Measurements from ENCODE around the gene KLHDC4. TPM values are rescaled to one million over a fixed set of nuclear protein-coding genes. Genes with fewer than 3 reads are reported as not detected.
"Not testable (repeated sequence)": the region's sequence is repeated elsewhere in the genome, so short reads cannot be mapped to it uniquely, and the experiment has no call there.

The KLHDC4 gene
- 76.1 and 91.0 TPM in 2 replicates for total RNA-seq

DNA sequence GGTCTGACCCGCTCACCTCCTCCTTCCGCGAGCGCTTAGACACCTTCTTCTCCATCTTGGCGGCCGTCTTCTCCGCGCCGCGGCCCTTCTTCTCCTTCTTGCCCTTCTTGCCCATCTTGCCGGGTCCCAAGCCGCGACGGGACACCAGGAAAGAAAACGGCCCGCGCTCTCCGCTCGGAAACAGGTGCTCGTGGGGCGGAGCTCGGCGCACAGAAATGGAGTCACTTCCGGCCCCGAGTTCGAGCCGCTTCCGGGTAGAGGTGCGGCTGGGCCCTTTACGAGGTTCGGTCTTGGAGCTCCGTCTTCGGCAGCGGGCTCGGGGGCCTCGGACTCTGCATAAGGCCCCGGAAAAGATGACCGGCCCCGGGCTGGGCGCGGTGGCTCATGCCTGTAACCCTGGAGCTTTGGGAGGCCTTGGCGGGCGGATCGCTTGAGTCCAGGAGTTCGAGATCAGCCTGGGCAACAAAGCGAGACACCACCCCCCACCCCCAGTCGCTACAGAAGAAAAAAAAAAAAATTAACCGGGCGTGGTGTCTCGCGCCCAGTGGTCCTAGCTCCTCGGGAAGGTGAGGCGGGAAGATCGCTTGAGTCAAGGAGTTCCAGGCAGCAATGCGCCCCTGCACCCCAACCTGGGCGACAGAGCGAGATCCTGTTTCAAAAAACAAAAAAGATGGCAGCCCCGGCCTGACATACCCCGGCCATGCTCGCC lies at the start of gene KLHDC4:
Gene KLHDC4 (minus strand): TSS at position 211 of the 709 bp plus-strand sequence. CDS start 96 bp downstream, at position 115.
- H3K27me3 Mint-ChIP-seq, result no peaks in the 10 kb centered on the region
- H3K4me1 Mint-ChIP-seq, result peaks cover 32% of the 10 kb centered on the region
- H3K36me3 Mint-ChIP-seq (ENCODE audit: low read depth), result peaks cover 29% of the 10 kb centered on the region
- peak within 1 kb of the TSS; percentile 96 for H3K27ac Mint-ChIP-seq
- no peaks in the 10 kb centered on the region for H3K9me3 Mint-ChIP-seq
- intact Hi-C loops (cut with micrococcal nuclease), result loop anchor here (2.0 to 5.0 kb wide), 2 partner anchors 214 to 377 kb away; no protein-coding TSS in a partner anchor
- H3K4me3 Mint-ChIP-seq, result peak within 1 kb of the TSS; percentile 98
- peak; percentile 97 for DNase-seq

DNA sequence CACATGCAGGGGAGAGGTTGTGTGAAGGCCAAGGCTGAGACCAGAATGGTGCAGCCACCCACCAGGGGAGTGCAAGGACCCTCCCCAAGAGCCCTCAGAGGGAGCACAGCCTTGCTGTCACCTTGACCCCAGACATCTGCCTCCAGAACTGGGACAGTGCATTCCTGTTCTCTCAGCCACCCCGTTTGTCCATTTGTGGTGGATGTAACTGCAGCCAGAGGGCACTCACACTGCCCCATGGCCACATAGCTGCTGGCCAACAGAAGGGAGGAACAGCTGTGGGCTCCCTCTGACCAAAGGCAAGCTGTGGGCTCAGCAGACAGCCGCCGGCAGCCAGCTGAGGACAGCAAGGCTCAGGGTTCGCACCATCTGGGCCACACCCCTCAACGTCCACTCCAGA lies 49.8 kb upstream of the KLHDC4 start:
- DNase-seq, result no peak
- no peak overlapping the region for H3K27ac Mint-ChIP-seq
- H3K4me3 Mint-ChIP-seq, result no peak overlapping the region
- H3K36me3 Mint-ChIP-seq (ENCODE audit: low read depth), result peaks cover 4% of the 10 kb centered on the region
- H3K9me3 Mint-ChIP-seq, result no peaks in the 10 kb centered on the region
- peaks cover 5% of the 10 kb centered on the region for H3K4me1 Mint-ChIP-seq
- intact Hi-C loops (cut with micrococcal nuclease), result no loop called here
- peaks cover 2% of the 10 kb centered on the region for H3K27me3 Mint-ChIP-seq

DNA sequence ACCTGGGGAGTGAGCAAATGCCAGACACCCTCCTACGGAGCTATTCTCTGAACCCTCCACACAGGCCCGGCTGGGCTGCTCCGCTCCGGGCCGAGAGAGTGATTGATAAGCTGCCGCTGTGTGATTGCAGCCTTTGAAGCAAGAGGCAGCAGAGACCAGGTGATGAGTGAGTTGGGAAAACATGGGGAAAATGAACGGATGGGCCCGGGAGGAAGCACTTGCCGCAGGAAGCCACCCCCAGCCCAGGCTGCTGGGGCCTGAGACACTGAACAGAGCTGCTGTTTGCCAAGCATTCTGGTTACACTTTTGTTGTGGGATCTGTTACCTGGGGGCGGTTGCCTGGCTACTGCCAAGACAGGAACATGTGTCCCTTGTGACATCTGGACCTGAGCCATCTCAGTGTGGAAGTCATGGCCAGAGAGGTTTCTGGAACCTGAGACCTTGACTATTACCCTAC lies 46.4 kb upstream of the KLHDC4 start:
- no peaks in the 10 kb centered on the region for H3K9me3 Mint-ChIP-seq
- H3K36me3 Mint-ChIP-seq (ENCODE audit: low read depth), result no peaks in the 10 kb centered on the region

DNA sequence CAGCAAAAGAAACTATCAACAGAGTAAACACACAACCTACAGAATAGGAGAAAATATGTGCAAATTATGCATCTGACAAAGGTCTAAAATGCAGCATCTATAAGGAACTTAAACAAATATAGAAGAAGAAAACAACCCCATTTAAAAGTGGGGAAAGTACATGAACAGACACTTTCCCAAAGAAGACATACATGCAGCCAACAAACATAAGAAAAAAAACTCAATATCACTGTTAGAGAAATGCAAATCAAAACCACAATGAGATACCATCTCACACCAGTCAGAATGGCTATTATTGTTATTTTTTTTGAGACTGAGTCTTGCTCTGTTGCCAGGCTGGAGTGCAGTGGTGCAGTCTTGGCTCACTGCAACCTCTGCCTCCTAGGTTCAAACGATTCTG lies 45.7 kb upstream of the KLHDC4 start:
- H3K27me3 Mint-ChIP-seq; H3K36me3 Mint-ChIP-seq (ENCODE audit: low read depth); H3K27ac Mint-ChIP-seq; H3K9me3 Mint-ChIP-seq; H3K4me3 Mint-ChIP-seq; DNase-seq; intact Hi-C loops (cut with micrococcal nuclease): not testable (repeated sequence)
- peaks cover 28% of the 10 kb centered on the region for H3K4me1 Mint-ChIP-seq

More for the DNA sequence above, 46.4 kb upstream of the KLHDC4 start:
- Mint-ChIP-seq H3K27me3 (peaks cover 2% of the 10 kb centered on the region), H3K4me1 (peaks cover 20% of the 10 kb centered on the region), H3K4me3 (no peak overlapping the region), H3K27ac (no peak overlapping the region)
- intact Hi-C loops (cut with micrococcal nuclease), result no loop called here
- DNase-seq, result no peak

DNA sequence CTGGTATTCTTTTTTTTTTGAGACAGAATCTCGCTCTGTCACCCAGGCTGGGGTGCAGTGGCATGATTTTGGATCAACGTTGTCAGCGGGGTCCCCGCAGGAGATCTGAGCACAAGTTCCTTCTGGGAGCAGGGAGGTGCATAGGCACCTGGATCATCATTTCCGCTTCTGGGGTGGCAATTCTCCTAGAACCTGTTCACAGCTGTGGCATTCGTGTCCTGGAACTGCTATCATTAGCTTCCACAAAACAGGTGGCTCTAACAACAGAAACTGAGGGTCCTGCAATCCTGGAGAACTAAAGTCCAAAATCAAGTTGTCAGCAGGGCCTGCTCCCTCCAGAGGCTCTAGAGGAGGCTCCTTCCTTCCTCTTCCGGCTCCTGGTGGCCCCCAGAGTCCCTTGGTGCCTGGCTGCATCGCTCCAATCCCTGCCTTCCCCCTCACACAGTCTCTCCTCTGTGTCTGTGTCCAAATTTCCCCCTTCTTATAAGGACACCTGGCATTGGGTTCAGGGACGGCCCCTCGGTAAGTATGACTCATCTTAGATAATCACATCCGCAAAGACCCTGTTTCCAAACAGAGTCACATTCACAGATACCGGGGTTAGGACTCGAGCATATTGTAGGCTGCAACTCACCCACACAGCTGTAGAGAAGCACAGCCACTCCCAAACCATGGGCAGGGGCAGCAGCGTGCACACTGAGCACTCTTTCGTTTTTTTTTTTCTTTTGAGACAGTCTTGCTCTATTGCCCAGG lies 43.5 kb upstream of the KLHDC4 start:
- Mint-ChIP-seq H3K4me3 (no peak overlapping the region), H3K9me3 (no peaks in the 10 kb centered on the region), H3K36me3 (ENCODE audit: low read depth) (no peaks in the 10 kb centered on the region), H3K4me1 (peaks cover 32% of the 10 kb centered on the region), H3K27me3 (peaks cover 2% of the 10 kb centered on the region), H3K27ac (no peak overlapping the region)
- intact Hi-C loops (cut with micrococcal nuclease), result no loop called here
- DNase-seq, result no peak

DNA sequence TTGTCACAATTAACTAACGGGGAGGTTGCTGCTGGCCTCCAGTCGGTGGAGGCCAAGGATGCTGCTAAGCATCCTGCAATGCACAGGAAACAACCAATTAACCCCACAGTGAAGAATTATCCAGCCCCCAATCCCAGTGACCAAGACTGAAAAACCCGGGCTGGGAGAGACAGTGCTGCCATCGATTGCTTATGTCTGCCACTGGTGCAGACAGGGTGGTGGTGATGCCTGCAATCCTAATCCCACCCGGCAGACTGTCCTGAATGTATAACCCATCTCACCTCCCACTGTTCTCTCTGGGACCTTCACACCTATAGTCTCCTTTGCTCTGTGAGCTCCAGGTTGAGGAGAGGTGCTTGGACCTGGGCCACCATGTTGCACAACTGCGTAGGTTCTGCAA lies 42.3 kb upstream of the KLHDC4 start:
- no peaks in the 10 kb centered on the region for H3K9me3 Mint-ChIP-seq
- H3K27ac Mint-ChIP-seq, result no peak overlapping the region
- no peak overlapping the region for H3K4me3 Mint-ChIP-seq
- DNase-seq, result no peak
- intact Hi-C loops (cut with micrococcal nuclease), result no loop called here
- H3K27me3 Mint-ChIP-seq, result peaks cover 2% of the 10 kb centered on the region
- peaks cover 32% of the 10 kb centered on the region for H3K4me1 Mint-ChIP-seq
- H3K36me3 Mint-ChIP-seq (ENCODE audit: low read depth), result no peaks in the 10 kb centered on the region

DNA sequence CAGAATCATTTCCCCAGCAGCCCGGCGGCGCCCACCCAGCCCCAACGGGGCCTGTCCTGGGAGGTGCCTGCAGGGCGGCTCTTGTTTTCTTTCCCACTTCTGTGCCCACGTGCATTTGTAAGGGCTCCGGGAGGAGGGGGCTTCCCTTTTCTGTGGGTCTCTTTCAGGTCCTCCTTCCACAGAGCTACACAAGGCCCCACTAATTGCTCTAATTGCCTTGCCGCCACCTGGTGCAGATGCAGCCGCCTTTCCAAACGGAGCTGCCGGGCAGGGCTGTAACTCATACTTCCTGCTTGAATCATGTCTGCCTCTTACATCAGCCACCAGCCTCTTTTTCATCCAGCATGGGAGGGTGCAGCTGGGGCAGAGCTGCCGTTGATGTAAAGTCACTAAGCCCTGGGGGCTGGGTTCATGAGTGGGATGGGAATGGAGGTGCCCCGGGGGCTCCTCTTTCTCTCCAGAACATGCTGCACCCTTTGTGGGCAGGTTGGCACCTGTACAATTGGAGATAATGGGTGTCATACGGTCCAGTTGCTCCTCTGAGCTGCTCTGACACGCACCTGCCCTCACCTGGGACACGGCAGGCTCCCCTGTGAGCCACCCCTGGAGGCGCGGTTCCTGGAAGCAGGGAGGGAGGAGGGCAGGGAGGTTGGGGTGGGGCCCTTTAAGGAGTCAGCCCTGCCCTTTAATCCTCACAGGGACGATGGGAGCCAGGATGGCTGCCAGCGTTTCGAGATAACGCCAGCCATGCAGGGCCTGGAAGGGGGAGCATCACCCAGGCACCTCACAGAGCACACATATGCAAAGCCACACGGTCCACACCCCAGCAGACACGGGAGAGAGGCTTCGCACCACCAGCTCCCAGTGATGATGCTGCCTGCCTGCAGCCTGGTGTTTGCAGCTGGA lies 41.1 kb upstream of the KLHDC4 start:
- H3K4me3 Mint-ChIP-seq, result peak overlapping the region; percentile 85
- H3K27ac Mint-ChIP-seq, result peak overlapping the region; percentile 96
- peaks cover 2% of the 10 kb centered on the region for H3K27me3 Mint-ChIP-seq
- DNase-seq, result peak; percentile 86
- H3K4me1 Mint-ChIP-seq, result peaks cover 32% of the 10 kb centered on the region
- no peaks in the 10 kb centered on the region for H3K9me3 Mint-ChIP-seq
- H3K36me3 Mint-ChIP-seq (ENCODE audit: low read depth), result no peaks in the 10 kb centered on the region
- intact Hi-C loops (cut with micrococcal nuclease), result loop anchor here (1.0 to 2.0 kb wide), 3 partner anchors 22 to 64 kb away; no protein-coding TSS in a partner anchor

DNA sequence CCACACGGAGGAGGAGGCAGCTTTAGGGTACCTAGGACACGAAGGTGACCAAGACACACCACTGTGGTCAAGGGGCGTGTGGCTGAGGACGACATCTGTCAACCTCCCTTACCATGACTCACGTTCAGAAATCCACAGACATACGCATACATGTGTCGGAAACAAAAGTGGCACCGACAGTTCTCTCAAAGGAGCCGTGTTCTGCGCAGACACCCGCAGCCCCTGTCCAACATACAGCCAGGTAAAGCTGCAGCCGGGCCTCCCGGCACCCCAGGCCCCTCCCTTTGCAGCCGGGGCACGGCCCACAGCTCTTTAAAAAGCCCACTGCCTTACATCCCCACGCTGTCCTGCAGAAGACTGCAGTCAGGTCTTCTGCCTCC lies 40.5 kb upstream of the KLHDC4 start:
- peak overlapping the region; percentile 85 for H3K4me3 Mint-ChIP-seq
- H3K9me3 Mint-ChIP-seq, result no peaks in the 10 kb centered on the region

DNA sequence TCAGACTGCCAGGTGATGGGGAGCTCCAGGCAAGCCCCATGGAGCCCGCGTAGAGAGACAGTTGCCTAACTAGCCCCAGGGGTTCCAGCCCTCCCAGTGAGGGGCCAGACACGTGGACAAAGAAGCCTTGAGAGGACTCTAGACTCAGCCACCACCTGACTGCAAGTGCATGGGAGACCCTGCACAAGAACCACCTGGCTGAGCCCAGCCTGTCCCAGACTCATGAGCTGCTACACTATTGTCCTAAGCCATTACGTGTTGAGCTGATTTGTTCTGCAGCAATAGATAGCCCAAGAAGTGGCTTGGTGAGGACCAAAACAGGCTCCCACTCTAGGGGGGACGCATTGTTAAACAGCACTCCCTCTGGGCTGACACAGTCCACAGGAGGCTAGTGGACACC lies 37.6 kb upstream of the KLHDC4 start:
- no peak overlapping the region for H3K4me3 Mint-ChIP-seq
- no peaks in the 10 kb centered on the region for H3K36me3 Mint-ChIP-seq (ENCODE audit: low read depth)
- intact Hi-C loops (cut with micrococcal nuclease), result no loop called here
- H3K4me1 Mint-ChIP-seq, result peaks cover 18% of the 10 kb centered on the region
- H3K9me3 Mint-ChIP-seq, result no peaks in the 10 kb centered on the region
- H3K27ac Mint-ChIP-seq, result no peak overlapping the region
- DNase-seq, result no peak
- H3K27me3 Mint-ChIP-seq, result no peaks in the 10 kb centered on the region

More for the DNA sequence above, 40.5 kb upstream of the KLHDC4 start:
- intact Hi-C loops (cut with micrococcal nuclease), result loop anchor here (1.0 to 2.0 kb wide), 3 partner anchors 23 to 65 kb away; no protein-coding TSS in a partner anchor
- Mint-ChIP-seq H3K27me3 (peaks cover 2% of the 10 kb centered on the region), H3K4me1 (peaks cover 30% of the 10 kb centered on the region), H3K27ac (peak overlapping the region; percentile 96), H3K36me3 (ENCODE audit: low read depth) (no peaks in the 10 kb centered on the region)
- no peak for DNase-seq

DNA sequence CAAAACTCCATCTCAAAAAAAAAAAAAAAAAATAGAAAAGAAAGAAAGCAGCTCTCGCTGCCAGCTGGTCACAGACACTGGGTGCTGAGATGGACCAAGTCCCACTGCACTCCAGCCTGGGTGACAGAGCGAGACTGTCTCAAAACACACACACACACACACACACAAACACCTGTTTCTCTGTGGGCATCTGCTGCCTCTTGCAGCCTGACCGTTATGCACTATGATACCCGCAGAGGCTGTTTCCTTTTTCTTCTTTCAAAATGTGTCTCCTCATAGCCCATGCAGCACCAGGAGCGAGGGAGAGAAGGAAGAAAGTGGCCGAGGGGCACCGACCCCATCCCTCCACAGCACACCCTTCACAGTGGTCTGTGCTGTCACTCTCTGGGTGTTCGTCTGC lies 36.9 kb upstream of the KLHDC4 start:
- Mint-ChIP-seq H3K9me3 (no peaks in the 10 kb centered on the region), H3K36me3 (ENCODE audit: low read depth) (no peaks in the 10 kb centered on the region), H3K27me3 (no peaks in the 10 kb centered on the region), H3K27ac (no peak overlapping the region), H3K4me3 (no peak overlapping the region), H3K4me1 (peaks cover 16% of the 10 kb centered on the region)
- intact Hi-C loops (cut with micrococcal nuclease), result no loop called here
- no peak for DNase-seq

DNA sequence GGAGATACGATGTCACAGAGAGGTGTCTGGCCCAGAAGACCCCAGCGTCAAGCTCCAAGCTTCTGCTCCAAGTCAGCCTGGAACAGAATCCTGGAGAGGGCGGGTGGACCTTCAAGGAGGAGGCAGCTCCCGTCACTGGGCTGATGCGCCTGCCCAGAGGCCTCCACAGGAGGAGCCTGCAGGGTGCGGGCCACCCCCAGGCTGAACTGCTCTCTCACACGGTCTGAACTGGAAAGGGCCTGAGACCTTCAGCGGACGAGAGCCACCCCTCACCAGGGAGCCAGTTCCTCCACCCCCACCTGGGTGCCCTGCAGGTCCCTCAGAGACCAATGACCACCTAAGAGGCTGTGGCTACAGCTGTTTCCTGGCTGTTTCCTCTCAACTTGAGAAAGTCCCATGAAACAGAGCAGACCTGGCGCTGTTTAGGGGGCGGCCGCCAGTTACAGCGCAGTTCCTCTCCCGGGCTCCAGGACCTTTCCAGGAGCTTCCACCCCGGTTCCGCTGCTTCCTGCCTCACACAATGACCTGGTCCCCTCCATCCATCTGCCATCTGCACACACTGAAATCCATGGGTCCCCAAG lies 36.0 kb upstream of the KLHDC4 start:
- intact Hi-C loops (cut with micrococcal nuclease), result no loop called here
- H3K9me3 Mint-ChIP-seq, result no peaks in the 10 kb centered on the region
- H3K4me1 Mint-ChIP-seq, result peaks cover 8% of the 10 kb centered on the region
- no peak for DNase-seq
- no peaks in the 10 kb centered on the region for H3K27me3 Mint-ChIP-seq
- H3K4me3 Mint-ChIP-seq, result no peak overlapping the region
- no peaks in the 10 kb centered on the region for H3K36me3 Mint-ChIP-seq (ENCODE audit: low read depth)
- no peak overlapping the region for H3K27ac Mint-ChIP-seq

DNA sequence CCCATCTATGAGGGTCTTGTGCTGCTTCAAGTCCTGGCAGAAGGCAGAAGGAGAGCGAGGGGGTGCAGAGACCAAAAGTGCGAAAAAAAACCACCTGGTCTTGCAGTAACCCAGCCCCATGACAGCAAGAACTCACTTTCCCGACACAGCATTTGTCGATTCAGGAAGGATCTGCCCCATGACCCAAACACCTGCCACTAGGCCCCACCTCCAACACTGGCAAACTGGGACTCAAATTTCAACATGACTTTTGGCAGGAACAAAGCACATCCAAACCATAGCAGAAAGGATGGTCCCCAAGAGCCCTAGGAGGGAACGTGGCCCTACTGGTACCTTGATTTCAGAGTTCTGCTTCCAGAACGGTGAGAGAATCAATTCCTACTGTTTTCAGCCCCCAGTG lies 34.7 kb upstream of the KLHDC4 start:
- Mint-ChIP-seq H3K27ac (no peak overlapping the region), H3K4me1 (no peaks in the 10 kb centered on the region), H3K4me3 (no peak overlapping the region), H3K27me3 (no peaks in the 10 kb centered on the region), H3K36me3 (ENCODE audit: low read depth) (no peaks in the 10 kb centered on the region), H3K9me3 (no peaks in the 10 kb centered on the region)
- no peak for DNase-seq
- intact Hi-C loops (cut with micrococcal nuclease), result no loop called here

DNA sequence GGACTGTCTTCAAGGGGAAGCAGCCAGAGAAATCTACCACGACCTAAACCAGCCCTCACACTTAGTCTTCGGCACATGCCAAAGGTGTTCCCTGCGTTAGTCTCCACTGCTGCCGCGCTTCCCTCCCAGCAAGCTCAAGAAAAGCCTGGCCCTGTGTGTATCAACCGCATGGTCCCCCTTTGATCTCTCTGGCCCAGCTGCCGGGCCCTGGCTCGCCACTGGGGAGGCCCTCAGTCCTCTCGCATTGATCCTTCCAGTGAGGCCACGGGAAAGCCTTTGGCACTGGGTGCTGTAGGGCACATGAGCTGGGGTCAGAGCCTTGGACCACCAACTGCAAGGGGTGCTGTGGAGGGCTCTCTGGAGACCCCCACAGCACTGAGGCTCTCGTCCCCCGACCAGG lies 29.6 kb upstream of the KLHDC4 start:
- DNase-seq, result no peak
- Mint-ChIP-seq H3K36me3 (ENCODE audit: low read depth) (no peaks in the 10 kb centered on the region), H3K27ac (no peak overlapping the region), H3K4me1 (no peaks in the 10 kb centered on the region), H3K4me3 (no peak overlapping the region), H3K9me3 (no peaks in the 10 kb centered on the region), H3K27me3 (no peaks in the 10 kb centered on the region)
- intact Hi-C loops (cut with micrococcal nuclease), result no loop called here

Data from activated CD4-positive, alpha-beta T cell treated with anti-CD3 and anti-CD28 coated beads, Interleukin-2, amount 10 ng/mL, durations not matched to agents 24 days and 14 days (primary cell).